PC-9 (cell line): ENCODE results near the gene TOX2. TPM values are rescaled to one million over a fixed set of nuclear protein-coding genes. Genes with fewer than 3 reads are reported as not detected.

Source experiments
- Bru-seq: library from RNA; stranded (reverse); fragments of 400-500 nt; gene quantifications from one replicate; lab custom pipeline; 2021; lab: Mats Ljungman, UMichigan
- BruChase-seq, 2 experiments: library from RNA; stranded (reverse); fragments of 400-500 nt; gene quantifications; one replicate each; lab custom pipeline; 2021; lab: Mats Ljungman, UMichigan
- BruUV-seq: library from RNA; stranded (reverse); fragments of 400-500 nt; replicated peaks from 2 replicates; lab custom pipeline; 2021; lab: Mats Ljungman, UMichigan
- CTCF ChIA-PET: fragments of 300-600 bp; sonication (Branson Sonifier 250); formaldehyde crosslinking; loops from one replicate; lab custom pipeline; 2022; ENCODE audit warnings: antibody characterized with exemption; lab: Charles Lee
- POLR2A ChIA-PET: fragments of 300-600 bp; sonication (Branson Sonifier 250); formaldehyde crosslinking; loops from one replicate; lab custom pipeline; 2022; ENCODE audit warnings: antibody characterized with exemption; ENCODE audit not compliant: unreplicated experiment; lab: Charles Lee
- DNase-seq, 2 experiments: peaks; one replicate each; pipeline versions ENCODE4 v3.0.0 to v3.0.0-alpha.2; 2015 to 2022; ENCODE audit warnings: mixed read lengths in 1 of 2
- H2AFZ ChIP-seq: fragments of 200-600 bp; sonication (generic); 2 replicates; pipeline ENCODE4 v1.8.1; 2017; ENCODE audit warnings: antibody characterized with exemption
- H3F3A ChIP-seq: fragments of 200-600 bp; sonication (generic); 2 replicates; pipeline ENCODE4 v1.8.1; 2017; ENCODE audit warnings: antibody characterized with exemption, mild to moderate bottlenecking, low read depth; ENCODE audit not compliant: insufficient read depth
- H3K27ac ChIP-seq: fragments of 200-600 bp; sonication (generic); 2 replicates; pipeline ENCODE4 v1.6.1; 2016; ENCODE audit warnings: mixed run types
- H3K27me3 ChIP-seq: fragments of 200-600 bp; sonication (generic); 2 replicates; pipeline ENCODE4 v1.6.1; 2016; ENCODE audit warnings: low read depth, mixed run types; ENCODE audit not compliant: insufficient read depth
- H3K36me3 ChIP-seq: fragments of 200-600 bp; sonication (generic); 2 replicates; pipeline ENCODE4 v1.6.1; 2016; ENCODE audit warnings: low read depth, mixed run types
- H3K4me1 ChIP-seq: fragments of 200-600 bp; sonication (generic); replicated peaks from 2 replicates; pipeline ENCODE4 v1.6.1; 2016; ENCODE audit warnings: mixed run types; ENCODE audit not compliant: insufficient read depth
- H3K4me2 ChIP-seq: fragments of 200-600 bp; sonication (generic); 2 replicates; pipeline ENCODE4 v1.6.1; 2017; ENCODE audit warnings: mixed run types
- H3K4me3 ChIP-seq: fragments of 200-600 bp; sonication (generic); 2 replicates; pipeline ENCODE4 v1.6.1; 2016; ENCODE audit warnings: mixed run types
- H3K79me2 ChIP-seq: fragments of 200-600 bp; sonication (generic); 2 replicates; pipeline ENCODE4 v1.6.1; 2017; ENCODE audit warnings: low read depth, mixed run types
- H3K9me2 ChIP-seq: fragments of 200-600 bp; sonication (generic); 2 replicates; pipeline ENCODE4 v1.8.1; 2017; ENCODE audit warnings: mild to moderate bottlenecking; ENCODE audit not compliant: insufficient read depth
- H3K9me3 ChIP-seq: fragments of 200-600 bp; sonication (generic); 2 replicates; pipeline ENCODE4 v1.8.1; 2016; ENCODE audit warnings: low read depth; ENCODE audit not compliant: insufficient read depth
- H4K20me1 ChIP-seq: fragments of 200-600 bp; sonication (generic); 2 replicates; pipeline ENCODE4 v1.8.1; 2017; ENCODE audit not compliant: insufficient read depth
- CTCF ChIP-seq: fragments of 200-600 bp; sonication (generic); conservative IDR thresholded peaks from 2 replicates; pipeline ENCODE4 v1.6.1; 2017; ENCODE audit warnings: mixed run types, antibody characterized with exemption, mild to moderate bottlenecking, moderate library complexity
- EZH2 ChIP-seq: fragments of 200-600 bp; sonication (generic); IDR thresholded peaks from 2 replicates; pipeline ENCODE4 v1.8.0; 2017; ENCODE audit warnings: antibody characterized with exemption, low read depth
- intact Hi-C: fragments of 100-400 bp; cut with micrococcal nuclease; formaldehyde crosslinking; loops from one replicate; pipeline ENCODE4 v1.10.0; 2022; ENCODE audit not compliant: unreplicated experiment
- long read RNA-seq: library from polyadenylated mRNA; stranded (forward); transcript quantifications from one replicate; pipeline ENCODE4 v2.0.0, GENCODE V29; 2022
- total RNA-seq: library from RNA; stranded (reverse); gene quantifications from 2 replicates; pipeline ENCODE4 v1.2.3, GENCODE V29; 2021

Gene TOX2
- total RNA-seq: 24.0 and 30.1 TPM in 2 replicates
- Bru-seq, nascent RNA: percentile 60 among the genes with signal in this experiment
- BruChase-seq, experiment 1, labeled RNA remaining after a 2-hour chase: percentile 41 among the genes with signal in this experiment
- BruChase-seq, experiment 2, labeled RNA remaining after a 6-hour chase: percentile 42 among the genes with signal in this experiment
- long read RNA-seq, transcript TOX2-201 (9 exons, 1,880 nt): major isoform, 14 of 38 reads
- long read RNA-seq, partial matches to known transcripts: 10 of 38 reads
- long read RNA-seq, other reads (novel, unspliced or antisense): 13 of 38 reads

DNA sequence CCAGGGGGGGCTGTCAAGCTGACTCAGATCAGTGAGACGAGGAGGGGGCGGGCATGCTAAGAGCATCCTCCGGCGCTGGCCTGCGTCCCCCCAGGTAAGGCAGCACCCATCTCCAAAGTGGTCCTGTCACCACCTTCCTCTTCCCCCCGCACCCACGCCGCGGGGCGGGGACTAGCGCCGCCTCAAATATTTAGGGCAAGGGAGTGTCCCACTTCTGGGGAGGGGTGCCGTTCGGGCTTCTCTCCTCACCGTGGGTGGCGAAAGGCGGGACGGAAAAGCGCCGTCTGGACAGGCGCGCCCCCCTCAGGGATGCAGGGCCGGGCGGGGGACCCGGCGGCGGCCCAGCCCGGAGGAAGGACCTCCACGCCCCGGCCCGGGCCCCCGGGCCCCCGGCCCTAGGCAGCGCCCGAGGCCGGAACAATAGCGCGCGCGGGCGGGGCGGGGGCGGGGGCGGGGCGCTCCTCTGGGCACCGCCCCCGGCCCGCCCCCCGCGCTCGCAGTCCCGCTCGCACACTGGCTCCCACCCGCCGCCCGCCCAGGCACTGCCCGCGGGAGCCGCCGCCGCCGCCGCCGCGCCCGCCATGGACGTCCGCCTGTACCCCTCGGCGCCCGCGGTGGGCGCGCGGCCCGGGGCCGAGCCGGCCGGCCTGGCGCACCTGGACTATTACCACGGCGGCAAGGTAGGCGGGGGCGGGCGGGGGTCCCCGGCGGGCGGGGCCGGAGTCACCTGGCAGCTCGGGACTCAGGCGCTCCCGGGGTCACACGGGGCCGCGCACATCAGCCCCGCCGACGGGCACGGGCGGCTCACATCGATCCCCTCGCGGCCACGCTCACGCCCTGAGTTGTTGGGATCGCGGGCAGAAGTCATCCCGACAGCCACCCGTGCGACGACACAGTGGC is at the start of gene TOX2:
Gene TOX2, plus strand, starts transcription at position 542 of the 900 bp plus-strand sequence. Its CDS starts 40 bp downstream, at position 582.
- peak within 1 kb of the TSS; percentile 74 for H2AFZ ChIP-seq
- intact Hi-C loops: no loop called here
- POLR2A ChIA-PET: no interaction called here

GRCh38 chr20:43868091-43868490 is 46.6 kb upstream of the TOX2 start:
- H3K9me3 ChIP-seq: no peaks in the 10 kb centered on the region
- TF ChIP-seq EZH2 (no peak), CTCF (no peak)
- no peak overlapping the region for H3K4me2 ChIP-seq
- no peaks in the 10 kb centered on the region for H4K20me1 ChIP-seq
- H3K79me2 ChIP-seq: no peaks in the 10 kb centered on the region
- ChIA-PET POLR2A (no interaction called here), CTCF (interaction anchor here (0.6 kb wide), 1 partner anchor 962 kb away, joined by 6 read pairs; no protein-coding TSS in a partner anchor)
- H3F3A ChIP-seq: peaks cover 5% of the 10 kb centered on the region; the same call in 1 of the 2 replicates
- H3K27me3 ChIP-seq: no peaks in the 10 kb centered on the region
- no peaks in the 10 kb centered on the region for H3K9me2 ChIP-seq
- intact Hi-C loops: no loop called here
- no peak overlapping the region for H3K4me3 ChIP-seq
- no peak overlapping the region for H2AFZ ChIP-seq
- no TSS peak for BruUV-seq
- H3K36me3 ChIP-seq: no peaks in the 10 kb centered on the region
- H3K27ac ChIP-seq: no peak overlapping the region
- no peaks in the 10 kb centered on the region for H3K4me1 ChIP-seq
- no peak for DNase-seq

More for the DNA sequence above, at the start of gene TOX2:
- CTCF ChIA-PET: no interaction called here
- Histone ChIP-seq H3K4me3 (peak within 1 kb of the TSS; percentile 82), H3K9me3 (peaks cover 11% of the 10 kb centered on the region), H3F3A (peaks cover 59% of the 10 kb centered on the region), H3K27me3 (no peaks in the 10 kb centered on the region), H3K79me2 (peaks cover 47% of the 10 kb centered on the region), H4K20me1 (peaks cover 23% of the 10 kb centered on the region), H3K27ac (peak within 1 kb of the TSS; percentile 66), H3K9me2 (no peaks in the 10 kb centered on the region), H3K36me3 (peaks cover 10% of the 10 kb centered on the region; the same call in 1 of the 2 replicates), H3K4me1 (peaks cover 45% of the 10 kb centered on the region), H3K4me2 (peak within 1 kb of the TSS; percentile 73)
- TF ChIP-seq EZH2 (no peak), CTCF (no peak)
- DNase-seq: peak in 1 of 2 experiments; percentile 64
- BruUV-seq: no TSS peak

DNA sequence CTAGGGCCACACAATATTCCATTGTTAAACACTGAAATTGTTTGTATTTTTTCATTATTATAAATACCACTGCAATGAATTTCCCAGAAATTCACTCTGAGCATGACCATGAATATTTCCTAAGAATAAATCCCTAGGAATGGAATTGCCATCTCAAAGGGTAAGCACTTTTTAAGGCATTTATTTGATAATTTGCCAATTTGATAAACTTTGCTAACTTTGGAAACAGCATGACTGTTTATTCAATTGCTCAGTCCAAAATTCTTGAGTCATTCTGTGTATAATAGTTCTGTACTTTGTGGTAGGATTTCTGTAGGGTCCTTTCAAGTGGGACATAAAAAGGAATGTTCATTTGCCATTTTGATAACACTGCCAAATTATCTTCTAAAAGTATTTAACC is 44.2 kb upstream of the TOX2 start:
- POLR2A ChIA-PET: no interaction called here
- no peak for DNase-seq
- H3K9me3 ChIP-seq: no peaks in the 10 kb centered on the region
- BruUV-seq: no TSS peak
- no peak overlapping the region for H3K4me2 ChIP-seq
- H3K27ac ChIP-seq: no peak overlapping the region
- CTCF ChIA-PET: no interaction called here
- no peak for TF ChIP-seq EZH2
- no peak for TF ChIP-seq CTCF
- no peaks in the 10 kb centered on the region for H3K79me2 ChIP-seq
- H3F3A ChIP-seq: peaks cover 3% of the 10 kb centered on the region; the same call in 1 of the 2 replicates
- H3K4me1 ChIP-seq: no peaks in the 10 kb centered on the region
- no peaks in the 10 kb centered on the region for H3K27me3 ChIP-seq
- no peaks in the 10 kb centered on the region for H4K20me1 ChIP-seq
- no peaks in the 10 kb centered on the region for H3K36me3 ChIP-seq
- no peak overlapping the region for H2AFZ ChIP-seq
- intact Hi-C loops: no loop called here
- H3K9me2 ChIP-seq: no peaks in the 10 kb centered on the region
- no peak overlapping the region for H3K4me3 ChIP-seq
